Ramos (cell line): Measurements from ENCODE around the gene PPRC1.

Experiments
- in situ Hi-C: fragments of 300-500 bp; cut with MboI; formaldehyde crosslinking; loops from one replicate; pipeline ENCODE4 v1.14.3; 2022; ENCODE audit warnings: low sequenced_read_pairs; ENCODE audit not compliant: unreplicated experiment

Gene PPRC1

GRCh38 chr10:102140913-102141540 is 8.2 kb downstream of the PPRC1 start:
- in situ Hi-C loops: no loop called here

DNA sequence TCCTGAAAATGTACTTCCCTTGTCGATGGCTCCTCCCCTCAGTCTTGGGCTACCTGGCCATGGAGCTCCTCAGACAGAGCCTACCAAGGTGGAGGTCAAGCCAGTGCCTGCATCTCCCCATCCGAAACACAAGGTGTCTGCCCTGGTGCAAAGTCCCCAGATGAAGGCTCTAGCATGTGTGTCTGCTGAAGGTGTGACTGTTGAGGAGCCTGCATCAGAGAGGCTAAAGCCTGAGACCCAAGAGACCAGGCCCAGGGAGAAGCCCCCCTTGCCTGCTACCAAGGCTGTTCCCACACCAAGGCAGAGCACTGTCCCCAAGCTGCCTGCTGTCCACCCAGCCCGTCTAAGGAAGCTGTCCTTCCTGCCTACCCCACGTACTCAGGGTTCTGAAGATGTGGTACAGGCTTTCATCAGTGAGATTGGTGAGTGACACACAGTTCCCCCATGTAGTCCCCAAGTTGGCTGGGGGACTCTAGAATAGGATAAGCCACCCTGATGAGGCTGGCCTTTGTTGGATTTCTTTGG is 8.8 kb downstream of the PPRC1 start:
- in situ Hi-C loops: no loop called here

DNA sequence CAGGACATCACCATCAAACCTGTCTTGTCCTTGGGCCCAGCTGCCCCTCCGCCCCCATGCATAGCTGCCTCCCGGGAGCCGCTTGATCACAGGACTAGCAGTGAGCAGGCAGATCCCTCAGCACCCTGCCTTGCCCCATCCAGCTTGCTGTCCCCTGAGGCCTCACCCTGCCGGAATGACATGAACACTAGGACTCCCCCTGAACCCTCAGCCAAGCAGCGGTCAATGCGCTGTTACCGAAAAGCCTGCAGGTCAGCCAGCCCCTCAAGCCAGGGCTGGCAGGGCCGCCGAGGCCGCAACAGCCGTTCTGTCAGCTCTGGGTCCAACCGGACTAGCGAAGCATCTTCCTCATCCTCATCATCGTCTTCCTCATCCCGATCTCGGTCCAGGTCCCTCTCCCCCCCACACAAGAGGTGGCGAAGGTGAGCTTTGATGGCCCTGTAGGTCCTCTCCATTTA is 14.2 kb downstream of the PPRC1 start:
- in situ Hi-C loops: no loop called here

DNA sequence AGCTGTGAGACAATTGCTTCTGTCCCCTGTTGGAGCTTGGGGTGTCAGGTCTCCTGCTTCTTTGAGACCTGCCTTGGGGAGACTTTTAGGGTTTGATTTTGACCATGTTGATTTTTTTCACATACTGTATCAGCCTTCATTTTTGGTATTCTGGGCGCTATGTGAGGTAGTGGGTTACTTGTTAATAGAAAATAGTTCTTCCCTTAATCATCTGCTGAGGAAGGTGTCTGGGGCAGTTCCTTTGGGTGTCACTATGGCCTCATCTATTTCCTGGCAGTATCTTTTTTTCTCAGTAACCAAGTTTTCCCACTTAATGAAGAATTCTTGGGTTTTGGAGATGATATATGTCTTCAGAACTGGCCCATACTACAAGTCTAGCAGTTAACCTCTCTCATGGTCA is 14.7 kb downstream of the PPRC1 start:
- in situ Hi-C loops: no loop called here

- in situ Hi-C loops: no loop called here
Observed at GRCh38 chr10:102148275-102148674, 15.4 kb downstream of the PPRC1 start.

- in situ Hi-C loops: no loop called here
Observed at GRCh38 chr10:102150970-102151773, 18.3 kb downstream of the PPRC1 start.

DNA sequence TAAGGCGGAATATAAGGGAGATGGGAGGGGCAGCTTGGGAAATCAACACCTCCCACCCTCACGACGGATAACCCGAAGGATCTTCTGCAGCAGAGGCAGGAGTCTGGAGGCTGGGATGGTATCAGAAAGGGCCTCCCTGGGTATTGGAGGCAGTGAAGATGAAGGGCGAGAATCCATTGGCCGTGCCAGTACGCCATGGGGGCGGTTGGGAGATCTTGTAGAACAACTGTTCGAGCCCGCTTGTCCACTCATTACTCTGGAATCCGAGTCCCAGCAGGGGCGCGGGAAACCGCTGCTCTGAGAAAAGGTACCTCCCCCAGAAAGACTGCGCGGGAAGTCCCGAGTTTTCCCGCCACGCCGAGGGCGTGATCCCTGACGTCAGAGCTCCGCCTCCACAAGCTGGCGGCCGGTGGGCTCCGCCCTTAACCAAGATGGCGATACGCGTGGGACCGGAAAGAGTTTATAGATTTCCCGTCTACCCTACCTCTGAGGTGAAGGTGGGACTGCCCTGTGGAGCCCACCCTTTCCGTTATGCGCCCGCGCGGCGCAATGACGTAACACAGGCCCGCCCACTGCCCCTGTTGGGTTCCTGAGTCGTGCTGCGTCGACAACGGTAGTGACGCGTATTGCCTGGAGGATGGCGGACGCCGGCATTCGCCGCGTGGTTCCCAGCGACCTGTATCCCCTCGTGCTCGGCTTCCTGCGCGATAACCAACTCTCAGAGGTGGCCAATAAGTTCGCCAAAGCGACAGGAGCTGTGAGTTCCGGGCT is 19.1 kb downstream of the PPRC1 start, which contains the start of gene NOLC1:
TSS of gene NOLC1 (plus strand) at position 616 of the 771 bp plus-strand sequence. CDS start at position 638, 22 bp downstream.
- in situ Hi-C loops: no loop called here

GRCh38 chr10:102152545-102152890 is 19.7 kb downstream of the PPRC1 start:
- in situ Hi-C loops: no loop called here

DNA sequence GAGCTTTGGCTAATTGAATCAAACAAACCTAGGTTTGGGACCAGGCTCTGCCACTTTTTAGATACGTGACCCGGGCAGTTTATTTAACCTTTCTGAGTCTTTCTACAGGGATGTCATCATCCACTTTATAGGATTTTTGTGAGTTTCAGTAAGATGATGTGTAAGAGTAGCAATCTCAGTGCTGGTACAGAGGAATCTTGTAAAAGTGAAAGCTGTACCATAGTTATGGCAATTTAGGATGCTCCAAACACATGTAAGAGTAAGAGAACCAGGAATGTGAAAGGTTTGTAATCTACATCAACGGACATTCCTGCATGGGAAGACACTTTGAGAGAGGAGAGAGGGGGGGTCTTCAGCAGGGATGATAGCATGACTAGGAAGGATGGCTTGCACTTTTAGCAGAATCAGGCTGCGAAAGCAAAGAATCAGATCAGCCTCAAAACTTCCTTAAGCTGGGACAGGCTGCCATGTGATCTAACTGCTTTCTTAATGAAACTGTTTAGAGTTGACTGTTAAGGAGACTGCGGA is 20.3 kb downstream of the PPRC1 start:
- in situ Hi-C loops: no loop called here

DNA sequence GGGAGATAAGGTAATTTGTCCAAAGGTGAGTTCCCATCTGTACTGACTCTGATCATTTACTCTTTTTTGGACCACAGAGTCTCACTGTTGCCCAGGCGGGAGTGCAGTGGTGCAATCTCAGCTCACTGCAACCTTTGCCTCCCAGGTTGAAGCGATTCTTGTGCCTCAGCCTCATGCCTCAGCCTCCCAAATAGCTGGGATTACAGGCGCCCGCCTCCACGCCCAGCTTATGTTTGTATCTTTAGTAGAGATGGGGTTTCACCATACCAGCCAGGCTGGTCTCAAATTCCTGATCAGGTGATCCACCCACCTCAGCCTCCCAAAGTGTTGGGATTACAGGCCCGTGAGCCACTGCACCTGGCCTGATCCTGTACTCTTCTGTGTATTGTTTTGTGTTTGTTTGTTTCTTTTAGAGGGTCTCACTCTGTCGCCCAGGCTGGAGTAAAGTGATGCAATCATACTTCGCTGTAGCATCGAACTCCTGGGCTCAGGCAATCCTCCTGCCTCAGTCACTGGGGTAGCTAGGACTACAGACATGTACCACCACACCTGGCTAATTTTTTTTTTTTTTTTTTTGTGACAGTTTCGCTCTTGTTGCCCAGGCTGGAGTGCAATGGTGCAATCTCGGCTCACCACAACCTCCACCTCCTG is 21.8 kb downstream of the PPRC1 start:
- in situ Hi-C loops: no loop called here

- in situ Hi-C loops: no loop called here
Observed at GRCh38 chr10:102157224-102157623, 24.4 kb downstream of the PPRC1 start.

- in situ Hi-C loops: no loop called here
Observed at GRCh38 chr10:102159051-102159597, 26.3 kb downstream of the PPRC1 start.

DNA sequence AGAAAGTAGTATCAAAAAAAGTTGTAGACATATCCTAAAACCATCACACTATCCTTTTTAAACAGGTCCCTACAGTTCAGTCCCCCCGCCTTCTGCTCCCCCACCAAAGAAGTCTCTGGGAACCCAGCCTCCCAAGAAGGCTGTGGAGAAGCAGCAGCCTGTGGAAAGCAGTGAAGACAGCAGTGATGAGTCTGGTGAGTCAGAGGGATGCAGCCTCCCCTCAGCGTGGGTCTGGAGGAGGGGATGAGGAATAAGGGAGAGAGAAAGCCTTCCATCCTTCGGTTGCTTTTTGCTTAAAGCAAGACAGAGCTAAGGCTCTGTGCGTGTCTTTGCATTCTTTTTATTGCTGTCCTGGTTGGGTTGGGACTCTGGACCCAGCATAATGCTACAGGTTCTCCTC is 27.0 kb downstream of the PPRC1 start:
- in situ Hi-C loops: no loop called here

DNA sequence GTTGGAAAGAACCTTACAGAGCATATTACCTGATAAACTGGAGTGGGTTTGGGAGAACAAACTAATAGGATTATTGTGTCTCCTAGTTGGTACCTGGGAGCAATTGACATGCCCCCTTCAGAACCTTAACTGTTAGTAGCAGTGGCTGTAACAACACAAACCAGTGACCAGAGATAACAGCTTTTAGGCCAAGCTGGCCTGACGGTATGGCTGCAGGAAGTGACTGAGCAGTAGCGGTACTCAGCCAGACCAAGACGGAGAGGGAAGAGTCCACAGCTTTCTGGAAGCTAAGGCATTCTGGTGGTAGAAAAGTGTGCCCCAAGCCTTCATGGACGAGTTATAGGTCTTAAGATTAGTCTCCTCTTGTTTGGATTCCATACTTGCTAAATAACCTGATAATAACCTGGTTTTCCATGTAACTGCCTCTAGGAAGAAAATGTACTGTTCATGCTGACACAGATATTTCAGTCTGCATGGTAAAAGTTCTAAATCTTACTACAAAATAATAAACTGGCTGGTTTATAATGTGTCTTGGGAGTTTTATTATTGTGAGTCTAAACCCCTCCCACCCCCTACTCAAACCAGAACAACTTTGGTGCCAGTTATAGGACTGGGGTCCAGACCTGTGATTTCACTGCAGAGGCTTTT is 30.6 kb downstream of the PPRC1 start:
- in situ Hi-C loops: no loop called here

DNA sequence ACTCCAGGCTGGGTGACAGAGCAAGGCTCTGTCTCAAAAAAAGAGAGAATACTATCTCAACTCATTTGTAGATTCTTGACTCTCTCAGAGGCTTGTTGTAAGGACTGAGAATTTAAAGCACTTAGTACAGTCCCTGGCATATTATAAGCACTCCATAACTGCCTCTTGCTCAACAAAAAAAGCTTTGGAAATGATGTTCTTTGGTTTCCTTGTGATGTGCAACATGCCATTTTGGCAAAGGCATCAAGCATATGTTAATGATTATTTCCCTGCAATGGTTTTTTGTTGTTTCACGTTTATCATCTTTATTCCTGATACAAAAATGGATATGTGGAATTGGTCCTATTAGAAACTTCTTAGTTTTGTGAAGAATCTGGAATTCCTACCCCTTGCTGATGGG is 35.0 kb downstream of the PPRC1 start:
- in situ Hi-C loops: no loop called here

DNA sequence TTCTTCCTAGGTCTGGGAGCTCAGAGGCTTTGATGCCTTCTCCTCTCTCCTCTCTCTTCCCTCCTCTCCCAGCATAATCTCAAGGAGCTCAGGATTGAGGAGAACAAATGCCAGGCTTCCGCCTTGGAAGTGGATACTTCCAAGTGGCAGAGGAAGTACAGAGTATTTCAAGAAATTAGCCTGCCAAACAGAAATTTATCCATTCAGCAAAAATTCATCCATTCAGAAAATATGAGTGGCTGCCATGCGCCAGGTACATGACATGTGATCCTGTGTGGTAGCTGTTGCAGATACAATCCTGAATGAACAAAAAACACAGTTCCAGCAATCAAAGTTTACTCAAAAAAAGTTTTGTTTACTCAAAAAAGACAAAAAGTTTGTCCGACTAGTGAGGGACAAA is 37.8 kb downstream of the PPRC1 start:
- in situ Hi-C loops: no loop called here

- in situ Hi-C loops: no loop called here
Observed at GRCh38 chr10:102172288-102172687, 39.4 kb downstream of the PPRC1 start.

- in situ Hi-C loops: no loop called here
Observed at GRCh38 chr10:102175415-102175814, 42.6 kb downstream of the PPRC1 start.

DNA sequence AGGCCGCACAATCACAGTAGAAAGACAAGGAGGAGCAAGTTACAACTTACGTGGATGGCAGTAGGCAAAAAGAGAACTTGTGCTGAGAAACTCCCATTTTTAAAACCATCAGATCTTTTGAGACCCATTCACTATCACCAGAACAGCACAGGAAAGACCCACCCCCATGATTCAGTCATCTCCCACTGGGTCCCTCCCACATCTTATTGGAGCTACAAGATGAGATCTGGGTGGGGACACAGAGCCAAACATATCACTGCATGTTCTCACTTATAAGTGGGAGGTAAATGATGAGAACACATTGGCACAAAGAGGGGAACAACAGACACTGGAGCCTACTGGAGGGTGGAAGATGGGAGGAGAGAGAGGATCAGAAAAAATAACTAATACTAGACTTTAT is 51.8 kb downstream of the PPRC1 start:
- in situ Hi-C loops: no loop called here
